HL-60 (cell line): ENCODE measurements around the gene EDIL3.

Source experiments
- DNase-seq, 2 experiments: peaks; one replicate each; pipeline ENCODE4 v3.0.0-alpha.2; 2010 to 2020; ENCODE audit warnings: low read depth in 1 of 2, low spot score in 1 of 2
- H3K27ac ChIP-seq: fragments of 250-450 bp; sonication (Bioruptor Pico); replicated peaks from 2 replicates; pipeline ENCODE4 v1.5.1; 2020; ENCODE audit warnings: mild to moderate bottlenecking, moderate library complexity
- H3K27me3 ChIP-seq: fragments of 250-450 bp; sonication (Bioruptor Pico); 2 replicates; pipeline ENCODE4 v1.5.1; 2021; ENCODE audit warnings: mild to moderate bottlenecking, moderate library complexity; ENCODE audit not compliant: insufficient read depth, poor library complexity, severe bottlenecking
- H3K4me3 ChIP-seq: replicated peaks from 2 replicates; pipeline ENCODE4 v1.5.1; 2011; ENCODE audit warnings: mild to moderate bottlenecking, control low read depth, low read length; ENCODE audit not compliant: insufficient read depth
- GABPA ChIP-seq: IDR thresholded peaks from 2 replicates; pipeline ENCODE4 v1.6.1; 2012; ENCODE audit warnings: low read depth
- POLR2AphosphoS5 ChIP-seq: IDR thresholded peaks from 2 replicates; pipeline ENCODE4 v1.6.1; 2012; ENCODE audit warnings: low read depth
- REST ChIP-seq: IDR thresholded peaks from 2 replicates; pipeline ENCODE4 v1.6.1; 2012; ENCODE audit warnings: low read depth; ENCODE audit not compliant: insufficient replicate concordance
- SPI1 ChIP-seq: IDR thresholded peaks from 2 replicates; pipeline ENCODE4 v1.6.1; 2012; ENCODE audit warnings: low read depth, mild to moderate bottlenecking, borderline replicate concordance
- TF ChIP-seq, protein P1 (sequence below): IDR thresholded peaks from one replicate; pipeline ENCODE4 v1.5.1; 2011; ENCODE audit warnings: low read length, control low read depth, inconsistent platforms; ENCODE audit not compliant: insufficient read depth

Gene EDIL3

GRCh38 chr5:84237126-84237525 lies 147.6 kb downstream of the EDIL3 start:
- H3K27ac ChIP-seq, result no peak overlapping the region
- TF ChIP-seq GABPA (no peak), SPI1 (no peak), POLR2AphosphoS5 (no peak), REST (no peak)
- TF ChIP-seq, protein P1, sequence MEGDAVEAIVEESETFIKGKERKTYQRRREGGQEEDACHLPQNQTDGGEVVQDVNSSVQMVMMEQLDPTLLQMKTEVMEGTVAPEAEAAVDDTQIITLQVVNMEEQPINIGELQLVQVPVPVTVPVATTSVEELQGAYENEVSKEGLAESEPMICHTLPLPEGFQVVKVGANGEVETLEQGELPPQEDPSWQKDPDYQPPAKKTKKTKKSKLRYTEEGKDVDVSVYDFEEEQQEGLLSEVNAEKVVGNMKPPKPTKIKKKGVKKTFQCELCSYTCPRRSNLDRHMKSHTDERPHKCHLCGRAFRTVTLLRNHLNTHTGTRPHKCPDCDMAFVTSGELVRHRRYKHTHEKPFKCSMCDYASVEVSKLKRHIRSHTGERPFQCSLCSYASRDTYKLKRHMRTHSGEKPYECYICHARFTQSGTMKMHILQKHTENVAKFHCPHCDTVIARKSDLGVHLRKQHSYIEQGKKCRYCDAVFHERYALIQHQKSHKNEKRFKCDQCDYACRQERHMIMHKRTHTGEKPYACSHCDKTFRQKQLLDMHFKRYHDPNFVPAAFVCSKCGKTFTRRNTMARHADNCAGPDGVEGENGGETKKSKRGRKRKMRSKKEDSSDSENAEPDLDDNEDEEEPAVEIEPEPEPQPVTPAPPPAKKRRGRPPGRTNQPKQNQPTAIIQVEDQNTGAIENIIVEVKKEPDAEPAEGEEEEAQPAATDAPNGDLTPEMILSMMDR, result no peak
- no peak overlapping the region for H3K4me3 ChIP-seq
- H3K27me3 ChIP-seq, result no peaks in the 10 kb centered on the region
- DNase-seq, result no peak

DNA sequence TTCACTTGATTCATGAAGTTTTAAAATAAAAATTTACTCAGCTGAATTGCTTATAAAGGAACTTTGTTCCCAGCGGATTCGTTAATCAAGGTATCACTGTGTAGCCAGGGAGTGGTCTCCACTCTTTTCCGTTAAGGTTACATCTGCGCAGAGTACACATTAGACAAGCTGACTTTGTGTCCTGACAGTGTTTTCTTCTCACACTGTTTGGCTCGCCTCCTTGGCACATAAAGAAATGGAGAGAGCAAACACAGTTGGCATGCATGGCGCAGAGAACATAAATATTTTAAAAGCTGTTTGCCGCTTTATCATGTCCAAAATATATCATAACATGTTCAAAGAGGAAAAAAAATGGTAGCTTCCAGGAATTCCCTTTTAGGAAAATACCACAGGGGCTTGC lies 153.2 kb downstream of the EDIL3 start:
- H3K27me3 ChIP-seq, result no peaks in the 10 kb centered on the region
- no peak overlapping the region for H3K4me3 ChIP-seq
- TF ChIP-seq, protein P1, result no peak
- TF ChIP-seq POLR2AphosphoS5 (no peak), SPI1 (no peak), REST (no peak), GABPA (no peak)
- no peak overlapping the region for H3K27ac ChIP-seq
- no peak for DNase-seq

GRCh38 chr5:84229045-84229444 lies 155.6 kb downstream of the EDIL3 start:
- Histone ChIP-seq H3K27me3 (no peaks in the 10 kb centered on the region), H3K4me3 (no peak overlapping the region), H3K27ac (no peak overlapping the region)
- TF ChIP-seq POLR2AphosphoS5, result no peak
- no peak for TF ChIP-seq REST
- TF ChIP-seq, protein P1, result no peak
- TF ChIP-seq SPI1, result no peak
- TF ChIP-seq GABPA, result no peak
- no peak for DNase-seq
